Astrocyte (in vitro differentiated cells and primary cell): ENCODE measurements around the gene BAG3.

Experiments
- CTCF ChIP-seq: IDR thresholded peaks from 2 replicates; pipeline ENCODE4 v1.5.1; 2011; ENCODE audit warnings: low read depth, mild to moderate bottlenecking, inconsistent platforms, low read length, moderate library complexity; ENCODE audit not compliant: insufficient read depth
- EZH2 ChIP-seq: IDR thresholded peaks from 2 replicates; pipeline ENCODE4 v1.6.1; 2012; ENCODE audit warnings: mild to moderate bottlenecking, low read length, inconsistent platforms; ENCODE audit not compliant: insufficient read depth

DNA sequence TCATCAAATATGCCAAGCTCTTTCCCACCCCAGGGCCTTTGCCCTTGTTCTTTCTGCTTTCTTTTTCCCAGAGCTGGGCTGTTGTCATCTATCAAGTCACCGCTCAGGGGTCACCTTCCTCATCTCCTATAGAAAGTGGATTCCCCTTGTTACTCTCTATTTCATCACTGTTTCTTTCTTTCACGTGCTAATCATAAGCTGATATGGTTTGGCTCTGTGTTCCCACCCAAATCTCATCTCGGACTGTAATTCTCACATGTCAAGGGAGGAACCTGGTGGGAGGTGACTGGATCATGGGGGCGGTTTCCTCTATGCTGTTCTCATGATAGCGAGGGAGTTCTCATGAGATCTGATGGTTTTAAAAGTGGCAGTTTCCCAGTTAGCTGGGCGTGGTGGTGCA lies 37.4 kb upstream of the BAG3 start:
- no peak for TF ChIP-seq CTCF
- TF ChIP-seq EZH2 = no peak
